Measurements from ENCODE around the gene TMEM50A. TPM values are rescaled to one million over a fixed set of nuclear protein-coding genes. Genes with fewer than 3 reads are reported as not detected.
"Not testable (repeated sequence)": the region's sequence is repeated elsewhere in the genome, so short reads cannot be mapped to it uniquely, and the experiment has no call there.

Gene TMEM50A
- polyA plus RNA-seq, 2 of the 4 experiments (the other 2 are of a cell fraction), result 111 to 128 TPM

- H3K4me2 ChIP-seq; H3K4me3 ChIP-seq; H3K9me3 ChIP-seq; DNase-seq (ENCODE audit: low read depth in 1 of 2, low spot score in 1 of 2); CTCF ChIA-PET; FAIRE-seq; H3K27ac ChIP-seq; H3K4me1 ChIP-seq; POLR2A ChIA-PET; ATAC-seq: not testable (repeated sequence)
- WGBS (ENCODE audit: missing lambda C conversion rate), result no CpG with 5 or more reads among the region's 3 CpGs
These were observed 35.8 kb upstream of the TMEM50A start for GRCh38 chr1:25302330-25302729.

- DNase-seq (ENCODE audit: low read depth in 1 of 2, low spot score in 1 of 2); CTCF ChIA-PET; POLR2A ChIA-PET; H3K27ac ChIP-seq; H3K4me3 ChIP-seq; H3K4me1 ChIP-seq; H3K4me2 ChIP-seq; H3K9me3 ChIP-seq; FAIRE-seq; ATAC-seq: not testable (repeated sequence)
- no CpG with 5 or more reads among the region's 4 CpGs for WGBS (ENCODE audit: missing lambda C conversion rate)
These were observed 33.2 kb upstream of the TMEM50A start for GRCh38 chr1:25304936-25305335.

- H3K27ac ChIP-seq; CTCF ChIA-PET; DNase-seq (ENCODE audit: low read depth in 1 of 2, low spot score in 1 of 2); H3K9me3 ChIP-seq; H3K4me1 ChIP-seq; ATAC-seq; FAIRE-seq; POLR2A ChIA-PET; H3K4me3 ChIP-seq; H3K4me2 ChIP-seq: not testable (repeated sequence)
- WGBS (ENCODE audit: missing lambda C conversion rate), result no CpG with 5 or more reads among the region's 1 CpG
These were observed 30.0 kb upstream of the TMEM50A start for GRCh38 chr1:25308168-25308567.

GRCh38 chr1:25309085-25309484 lies 29.0 kb upstream of the TMEM50A start:
- H3K27ac ChIP-seq; FAIRE-seq; H3K4me2 ChIP-seq; CTCF ChIA-PET; ATAC-seq; H3K4me3 ChIP-seq; DNase-seq (ENCODE audit: low read depth in 1 of 2, low spot score in 1 of 2); H3K9me3 ChIP-seq; H3K4me1 ChIP-seq; POLR2A ChIA-PET: not testable (repeated sequence)
- no CpG with 5 or more reads among the region's 1 CpG for WGBS (ENCODE audit: missing lambda C conversion rate)

GRCh38 chr1:25309486-25309885 lies 28.6 kb upstream of the TMEM50A start:
- CTCF ChIA-PET; ATAC-seq; DNase-seq (ENCODE audit: low read depth in 1 of 2, low spot score in 1 of 2); FAIRE-seq; H3K4me3 ChIP-seq; POLR2A ChIA-PET; H3K4me2 ChIP-seq; H3K4me1 ChIP-seq; H3K27ac ChIP-seq; H3K9me3 ChIP-seq: not testable (repeated sequence)
- WGBS (ENCODE audit: missing lambda C conversion rate), result no CpG with 5 or more reads among the region's 1 CpG

GRCh38 chr1:25312806-25313470 lies 25.2 kb upstream of the TMEM50A start:
- CTCF ChIA-PET, FAIRE-seq: not testable (repeated sequence)

GRCh38 chr1:25320314-25320938 lies 17.7 kb upstream of the TMEM50A start:
- H3K4me1 ChIP-seq; FAIRE-seq; H3K4me3 ChIP-seq; H3K27ac ChIP-seq; ATAC-seq; POLR2A ChIA-PET; DNase-seq (ENCODE audit: low read depth in 1 of 2, low spot score in 1 of 2); H3K9me3 ChIP-seq; H3K4me2 ChIP-seq; CTCF ChIA-PET: not testable (repeated sequence)
- no CpG with 5 or more reads among the region's 9 CpGs for WGBS (ENCODE audit: missing lambda C conversion rate)

More at GRCh38 chr1:25312806-25313470, 25.2 kb upstream of the TMEM50A start:
- POLR2A ChIA-PET; H3K9me3 ChIP-seq; H3K4me3 ChIP-seq; DNase-seq (ENCODE audit: low read depth in 1 of 2, low spot score in 1 of 2); H3K4me2 ChIP-seq; H3K4me1 ChIP-seq; ATAC-seq; H3K27ac ChIP-seq: not testable (repeated sequence)

- POLR2A ChIA-PET, result not testable (repeated sequence)
These were observed 16.0 kb upstream of the TMEM50A start for GRCh38 chr1:25322127-25322526.

GRCh38 chr1:25324407-25324806 lies 13.7 kb upstream of the TMEM50A start:
- FAIRE-seq, CTCF ChIA-PET, ATAC-seq: not testable (repeated sequence)

More at GRCh38 chr1:25322127-25322526, 16.0 kb upstream of the TMEM50A start:
- FAIRE-seq; H3K4me2 ChIP-seq; H3K9me3 ChIP-seq; H3K4me3 ChIP-seq; H3K4me1 ChIP-seq; ATAC-seq; CTCF ChIA-PET; H3K27ac ChIP-seq; DNase-seq (ENCODE audit: low read depth in 1 of 2, low spot score in 1 of 2): not testable (repeated sequence)
- no CpG with 5 or more reads among the region's 9 CpGs for WGBS (ENCODE audit: missing lambda C conversion rate)

GRCh38 chr1:25327864-25328790 lies 10.0 kb upstream of the TMEM50A start:
- H3K27ac ChIP-seq; H3K9me3 ChIP-seq; H3K4me1 ChIP-seq; H3K4me3 ChIP-seq; CTCF ChIA-PET; DNase-seq (ENCODE audit: low read depth in 1 of 2, low spot score in 1 of 2); H3K4me2 ChIP-seq; POLR2A ChIA-PET; ATAC-seq; FAIRE-seq: not testable (repeated sequence)
- no CpG with 5 or more reads among the region's 17 CpGs for WGBS (ENCODE audit: missing lambda C conversion rate)

More at GRCh38 chr1:25324407-25324806, 13.7 kb upstream of the TMEM50A start:
- H3K4me3 ChIP-seq; DNase-seq (ENCODE audit: low read depth in 1 of 2, low spot score in 1 of 2); H3K9me3 ChIP-seq; H3K4me1 ChIP-seq; H3K27ac ChIP-seq; POLR2A ChIA-PET; H3K4me2 ChIP-seq: not testable (repeated sequence)
- 100% methylated on average over 2 of the region's 3 CpGs for WGBS (ENCODE audit: missing lambda C conversion rate)

- WGBS (ENCODE audit: missing lambda C conversion rate), result no CpG with 5 or more reads among the region's 4 CpGs
- H3K9me3 ChIP-seq; DNase-seq (ENCODE audit: low read depth in 1 of 2, low spot score in 1 of 2); POLR2A ChIA-PET; H3K4me2 ChIP-seq; FAIRE-seq; ATAC-seq; H3K4me1 ChIP-seq; H3K27ac ChIP-seq; H3K4me3 ChIP-seq; CTCF ChIA-PET: not testable (repeated sequence)
These were observed 9.3 kb upstream of the TMEM50A start for GRCh38 chr1:25328791-25329185.

Measured in A549 (cell line).